H9 (cell line): Measurements from ENCODE around the gene MANF. TPM values are rescaled to one million over a fixed set of nuclear protein-coding genes. Genes with fewer than 3 reads are reported as not detected.

Source experiments
- DNase-seq: peaks from one replicate; pipeline ENCODE4 v3.0.0-alpha.2; 2017
- H2AFZ ChIP-seq: one replicate; pipeline ENCODE4 v1.6.1; 2013; ENCODE audit warnings: mild to moderate bottlenecking, low read length, control low read depth, moderate library complexity
- H2AK5ac ChIP-seq: 2 replicates; pipeline ENCODE4 v1.6.1; 2013; ENCODE audit warnings: low read length, control low read depth, mixed read lengths; ENCODE audit not compliant: insufficient read length
- H2BK120ac ChIP-seq: one replicate; pipeline ENCODE4 v1.6.1; 2013; ENCODE audit warnings: low read depth, mild to moderate bottlenecking, low read length, control low read depth, inconsistent platforms; ENCODE audit not compliant: poor library complexity, severe bottlenecking
- H2BK12ac ChIP-seq: 2 replicates; pipeline ENCODE4 v1.6.1; 2013; ENCODE audit warnings: low read length, control low read depth, mixed read lengths, low read depth; ENCODE audit not compliant: insufficient read length
- H2BK15ac ChIP-seq: 2 replicates; pipeline ENCODE4 v1.6.1; 2013; ENCODE audit warnings: low read depth, low read length, control low read depth
- H2BK20ac ChIP-seq: one replicate; pipeline ENCODE4 v1.6.1; 2013; ENCODE audit warnings: low read depth, mild to moderate bottlenecking, low read length, control low read depth, inconsistent platforms; ENCODE audit not compliant: poor library complexity, severe bottlenecking
- H2BK5ac ChIP-seq: 2 replicates; pipeline ENCODE4 v1.6.1; 2013; ENCODE audit warnings: low read length, control low read depth, mixed read lengths; ENCODE audit not compliant: insufficient read length
- H3K14ac ChIP-seq: 2 replicates; pipeline ENCODE4 v1.6.1; 2013; ENCODE audit warnings: low read length, control low read depth; ENCODE audit not compliant: insufficient read depth
- H3K18ac ChIP-seq: 2 replicates; pipeline ENCODE4 v1.6.1; 2013; ENCODE audit warnings: low read depth, mild to moderate bottlenecking, mixed read lengths, low read length, control low read depth; ENCODE audit not compliant: insufficient read length
- H3K23ac ChIP-seq: 2 replicates; pipeline ENCODE4 v1.6.1; 2013; ENCODE audit warnings: low read length, control low read depth, mixed read lengths, low read depth; ENCODE audit not compliant: insufficient read length
- H3K23me2 ChIP-seq: 2 replicates; pipeline ENCODE4 v1.6.1; 2013; ENCODE audit warnings: low read depth, mild to moderate bottlenecking, mixed read lengths, low read length, control low read depth; ENCODE audit not compliant: insufficient read length, poor library complexity, severe bottlenecking
- H3K27ac ChIP-seq: 2 replicates; pipeline ENCODE4 v1.5.1; 2013; ENCODE audit warnings: low read length, control low read depth, mixed read lengths, low read depth; ENCODE audit not compliant: insufficient read length
- H3K27me3 ChIP-seq: 2 replicates; pipeline ENCODE4 v1.6.1; 2013; ENCODE audit warnings: low read length, control low read depth, inconsistent platforms; ENCODE audit not compliant: insufficient read depth
- H3K4ac ChIP-seq: 2 replicates; pipeline ENCODE4 v1.6.1; 2013; ENCODE audit warnings: low read depth, mild to moderate bottlenecking, control low read depth, inconsistent platforms, low read length, moderate library complexity
- H3K4me1 ChIP-seq: 2 replicates; pipeline ENCODE4 v1.6.1; 2013; ENCODE audit warnings: low read length, control low read depth, inconsistent platforms; ENCODE audit not compliant: insufficient read depth
- H3K4me2 ChIP-seq: 2 replicates; pipeline ENCODE4 v1.6.1; 2013; ENCODE audit warnings: low read length, control low read depth, mixed read lengths; ENCODE audit not compliant: insufficient read length, insufficient read depth
- H3K56ac ChIP-seq: 2 replicates; pipeline ENCODE4 v1.6.1; 2013; ENCODE audit warnings: low read depth, mild to moderate bottlenecking, mixed read lengths, low read length, control low read depth; ENCODE audit not compliant: insufficient read length
- H3K79me1 ChIP-seq: 2 replicates; pipeline ENCODE4 v1.6.1; 2013; ENCODE audit warnings: low read depth, mild to moderate bottlenecking, moderate library complexity, low read length, control low read depth, inconsistent platforms; ENCODE audit not compliant: insufficient read depth, poor library complexity, severe bottlenecking
- H3K79me2 ChIP-seq: 2 replicates; pipeline ENCODE4 v1.6.1; 2013; ENCODE audit warnings: low read length, control low read depth, inconsistent platforms; ENCODE audit not compliant: insufficient read depth
- H3K9ac ChIP-seq: 2 replicates; pipeline ENCODE4 v1.6.1; 2013; ENCODE audit warnings: low read length, control low read depth, mixed read lengths; ENCODE audit not compliant: insufficient read length; ENCODE audit errors: extremely low read depth
- H3K9me3 ChIP-seq: one replicate; pipeline ENCODE4 v1.6.1; 2013; ENCODE audit warnings: low read depth, low read length, inconsistent platforms; ENCODE audit not compliant: control insufficient read depth
- H3T11ph ChIP-seq: one replicate; pipeline ENCODE4 v1.6.1; 2013; ENCODE audit warnings: mild to moderate bottlenecking, low read length, control low read depth, inconsistent platforms
- H4K20me1 ChIP-seq: one replicate; pipeline ENCODE4 v1.6.1; 2013; ENCODE audit not compliant: control insufficient read depth, insufficient read length, insufficient read depth
- H4K5ac ChIP-seq: 2 replicates; pipeline ENCODE4 v1.6.1; 2013; ENCODE audit warnings: low read depth, mild to moderate bottlenecking, mixed read lengths, low read length, control low read depth; ENCODE audit not compliant: insufficient read length
- H4K8ac ChIP-seq: replicated peaks from 2 replicates; pipeline ENCODE4 v1.6.1; 2013; ENCODE audit warnings: low read length, control low read depth, mixed read lengths, low read depth; ENCODE audit not compliant: insufficient read length
- H4K91ac ChIP-seq: 2 replicates; pipeline ENCODE4 v1.6.1; 2013; ENCODE audit warnings: low read depth, mild to moderate bottlenecking, moderate library complexity, mixed read lengths, low read length, control low read depth; ENCODE audit not compliant: insufficient read length
- H3K27ac Mint-ChIP-seq, 3 experiments: 2 replicates in 2 of 3; 3 replicates in 1 of 3; pipeline ENCODE4 v1.8.0; 2020 to 2021; ENCODE audit warnings: mixed read lengths in 3 of 3, mild to moderate bottlenecking in 1 of 3, moderate library complexity in 1 of 3
- H3K27me3 Mint-ChIP-seq: 2 replicates; pipeline ENCODE4 v1.8.0; 2021; ENCODE audit warnings: low read depth, mild to moderate bottlenecking, moderate library complexity, mixed read lengths
- H3K36me3 Mint-ChIP-seq, 3 experiments: 2 replicates in 2 of 3; 3 replicates in 1 of 3; pipeline ENCODE4 v1.8.0; 2020 to 2021; ENCODE audit warnings: low read depth in 3 of 3, mixed read lengths in 3 of 3; ENCODE audit not compliant: insufficient read depth in 1 of 3
- H3K4me1 Mint-ChIP-seq, 2 experiments: 2 replicates each; pipeline ENCODE4 v1.8.0; 2020; ENCODE audit warnings: mixed read lengths in 2 of 2
- H3K4me3 Mint-ChIP-seq, 2 experiments: 2 replicates in 1 of 2; 3 replicates in 1 of 2; pipeline ENCODE4 v1.8.0; 2020 to 2021; ENCODE audit warnings: mild to moderate bottlenecking in 2 of 2, mixed read lengths in 2 of 2, moderate library complexity in 1 of 2
- H3K9me3 Mint-ChIP-seq, 2 experiments: 2 replicates in 1 of 2; 3 replicates in 1 of 2; pipeline ENCODE4 v1.8.0; 2020; ENCODE audit warnings: mild to moderate bottlenecking in 2 of 2, mixed read lengths in 2 of 2, moderate library complexity in 1 of 2
- CTCF ChIP-seq: fragments of 200-600 bp; sonication (generic); conservative IDR thresholded peaks from 3 replicates; pipeline ENCODE4 v1.8.0; 2021; ENCODE audit warnings: antibody characterized with exemption, mild to moderate bottlenecking
- WGBS: extraction: QIAGEN DNeasy Blood & Tissue Kit; methylation state at CpG from one replicate; pipeline ENCODE4 v1.1.7; 2013; ENCODE audit warnings: missing lambda C conversion rate, low lambda C conversion rate, mixed read lengths; ENCODE audit not compliant: insufficient read length; ENCODE audit errors: extremely low coverage; 5-methylcytosine and 5-hydroxymethylcytosine counted together
- total RNA-seq: library from RNA; stranded (reverse); gene quantifications from 2 replicates; pipeline ENCODE4 v1.2.1, GENCODE V29; 2021

MANF gene
- total RNA-seq, 1 experiment from 2014 or later: 148 TPM

DNA sequence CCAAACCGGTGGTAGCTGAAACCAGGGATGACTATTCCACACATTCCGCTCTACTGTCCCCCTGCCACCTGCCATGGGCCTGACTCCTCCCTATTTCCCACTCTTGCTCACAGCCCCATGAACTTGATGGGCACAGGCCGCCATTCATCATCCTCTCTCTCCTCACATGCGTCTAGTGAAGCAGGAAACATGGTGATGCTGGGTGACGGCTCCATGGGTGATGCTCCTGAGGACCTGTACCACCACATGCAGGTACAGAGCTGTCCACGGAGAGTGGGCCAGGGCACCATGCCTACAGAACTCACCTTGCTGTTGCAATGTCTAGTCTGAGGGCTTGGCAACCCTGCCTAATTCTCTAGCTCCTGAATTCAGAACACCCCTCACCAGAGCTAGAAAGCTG is 23.3 kb upstream of the MANF start:
- no peaks in the 10 kb centered on the region for H4K20me1 ChIP-seq
- no peaks in the 10 kb centered on the region for H3K27me3 ChIP-seq
- H2BK120ac ChIP-seq: no peak overlapping the region
- TF ChIP-seq CTCF: no peak
- no peaks in the 10 kb centered on the region for H3K9me3 ChIP-seq
- no peak overlapping the region for H2BK12ac ChIP-seq
- H3K23me2 ChIP-seq: no peaks in the 10 kb centered on the region
- no peak overlapping the region for H3K18ac ChIP-seq
- H4K5ac ChIP-seq: no peak overlapping the region
- no peak overlapping the region for H3K4me2 ChIP-seq
- H3K27ac ChIP-seq: no peak overlapping the region
- H3K4me1 ChIP-seq: no peaks in the 10 kb centered on the region
- Mint-ChIP-seq H3K36me3 (peaks cover 9 to 47% (median 17%) of the 10 kb centered on the region in 3 experiments), H3K9me3 (peaks cover 6 to 9% of the 10 kb centered on the region in 2 experiments), H3K27ac (no peak overlapping the region), H3K4me1 (no peaks in the 10 kb centered on the region), H3K4me3 (no peak overlapping the region), H3K27me3 (no peaks in the 10 kb centered on the region)
- no peaks in the 10 kb centered on the region for H3K79me2 ChIP-seq
- H4K8ac ChIP-seq: no peak overlapping the region
- H3K56ac ChIP-seq: no peak overlapping the region
- no peak overlapping the region for H3K4ac ChIP-seq
- no peak overlapping the region for H2BK15ac ChIP-seq
- H3K14ac ChIP-seq: no peak overlapping the region; the same call in 1 of the 2 replicates
- H2AFZ ChIP-seq: no peak overlapping the region
- H3K79me1 ChIP-seq: no peaks in the 10 kb centered on the region
- no peak overlapping the region for H2AK5ac ChIP-seq
- H2BK20ac ChIP-seq: no peak overlapping the region
- no peak overlapping the region for H3T11ph ChIP-seq
- no CpG with 5 or more reads among the region's 6 CpGs for WGBS
- H4K91ac ChIP-seq: no peak overlapping the region
- H2BK5ac ChIP-seq: no peak overlapping the region
- H3K23ac ChIP-seq: no peak overlapping the region
- no peak for DNase-seq
- H3K9ac ChIP-seq: no peak overlapping the region
